ENCODE measurements around the gene PCDHB9.

GRCh38 chr5:141199359-141200235 is 12.6 kb downstream of the PCDHB9 start, which contains the start of gene PCDHB11:
- TF ChIP-seq CTCF (conservative IDR thresholded peaks at IDR 0.05): peak; percentile 44; the same call in 1 of the 2 replicates
- no peak for TF ChIP-seq EZH2 (IDR thresholded peaks at IDR 0.05; ENCODE audit: low read depth)
